ENCODE measurements around the gene BTBD1.
"Not testable (repeated sequence)": the region's sequence is repeated elsewhere in the genome, so short reads cannot be mapped to it uniquely, and the experiment has no call there.

Gene BTBD1

GRCh38 chr15:83088876-83089275 lies 21.8 kb upstream of the BTBD1 start:
- ChIA-PET POLR2A (no interaction called here), CTCF (no interaction called here)
- no peak for DNase-seq (ENCODE audit: low read depth, low spot score)
- H3K4me3 ChIP-seq (ENCODE audit: low read depth, low read length) = no peak overlapping the region
- no peak for TF ChIP-seq CTCF (IDR thresholded peaks at IDR 0.05; ENCODE audit: insufficient read depth, low read length, missing control alignments)

- CTCF ChIA-PET = no interaction called here
- no peak for TF ChIP-seq CTCF (IDR thresholded peaks at IDR 0.05; ENCODE audit: insufficient read depth, low read length, missing control alignments)
- H3K4me3 ChIP-seq (ENCODE audit: low read depth, low read length) = no peak overlapping the region
Observed at GRCh38 chr15:83087576-83087975, 20.5 kb upstream of the BTBD1 start.

GRCh38 chr15:83085864-83086552 lies 19.0 kb upstream of the BTBD1 start:
- CTCF ChIA-PET; POLR2A ChIA-PET; H3K4me3 ChIP-seq (ENCODE audit: low read depth, low read length); DNase-seq (ENCODE audit: low read depth, low spot score): not testable (repeated sequence)

More at GRCh38 chr15:83087576-83087975, 20.5 kb upstream of the BTBD1 start:
- POLR2A ChIA-PET = no interaction called here
- no peak for DNase-seq (ENCODE audit: low read depth, low spot score)

- POLR2A ChIA-PET; DNase-seq (ENCODE audit: low read depth, low spot score); H3K4me3 ChIP-seq (ENCODE audit: low read depth, low read length); CTCF ChIA-PET: not testable (repeated sequence)
Observed at GRCh38 chr15:83085461-83085860, 18.4 kb upstream of the BTBD1 start.

- no peak overlapping the region for H3K4me3 ChIP-seq (ENCODE audit: low read depth, low read length)
- ChIA-PET CTCF (no interaction called here), POLR2A (no interaction called here)
- DNase-seq (ENCODE audit: low read depth, low spot score) = no peak
- no peak for TF ChIP-seq CTCF (IDR thresholded peaks at IDR 0.05; ENCODE audit: insufficient read depth, low read length, missing control alignments)
Observed at GRCh38 chr15:83082730-83083386, 15.8 kb upstream of the BTBD1 start.

GRCh38 chr15:83081256-83082014 lies 14.4 kb upstream of the BTBD1 start:
- no peak for TF ChIP-seq CTCF (IDR thresholded peaks at IDR 0.05; ENCODE audit: insufficient read depth, low read length, missing control alignments)
- ChIA-PET POLR2A (no interaction called here), CTCF (interaction anchor here (1.2 kb wide), 1 partner anchor 12 kb away, joined by 3 read pairs; no protein-coding TSS in a partner anchor)
- no peak overlapping the region for H3K4me3 ChIP-seq (ENCODE audit: low read depth, low read length)
- no peak for DNase-seq (ENCODE audit: low read depth, low spot score)

- H3K4me3 ChIP-seq (ENCODE audit: low read depth, low read length) = no peak overlapping the region
- ChIA-PET CTCF (no interaction called here), POLR2A (no interaction called here)
- TF ChIP-seq CTCF (IDR thresholded peaks at IDR 0.05; ENCODE audit: insufficient read depth, low read length, missing control alignments) = no peak
- DNase-seq (ENCODE audit: low read depth, low spot score) = no peak
Observed at GRCh38 chr15:83078712-83079111, 11.7 kb upstream of the BTBD1 start.

Data from AG04449 (cell line).